ENCODE measurements around the gene PIK3R6.

GRCh38 chr17:8806926-8807550 is 60.4 kb downstream of the PIK3R6 start:
- no peak for TF ChIP-seq SP1 (IDR thresholded peaks at IDR 0.05)
- no peak for TF ChIP-seq ELF4 (IDR thresholded peaks at IDR 0.05)
- TF ChIP-seq HDGF (IDR thresholded peaks at IDR 0.05; ENCODE audit: borderline replicate concordance) = no peak
- TF ChIP-seq FOXM1 (IDR thresholded peaks at IDR 0.05; ENCODE audit: borderline replicate concordance) = no peak
- TF ChIP-seq SUZ12 (IDR thresholded peaks at IDR 0.05) = no peak
- TF ChIP-seq ARNT (IDR thresholded peaks at IDR 0.05) = no peak
- no peak for TF ChIP-seq PKNOX1 (IDR thresholded peaks at IDR 0.05)
- no peak for TF ChIP-seq ZNF384 (IDR thresholded peaks at IDR 0.05)

Data from HEK293T (cell line).